Activated T-helper 2 cell treated with anti-CD3 and anti-CD28 coated beads, Interferon-gamma antibody, Interleukin-2, Interleukin-4, amounts not matched to agents 10 μg/mL and 5 μg/mL and 100 μg/mL, durations not matched to agents 14 hours and 24 hours and 36 hours (primary cell): ENCODE measurements around the gene MAN2C1. TPM values are rescaled to one million over a fixed set of nuclear protein-coding genes. Genes with fewer than 3 reads are reported as not detected.
"Not testable (repeated sequence)": the region's sequence is repeated elsewhere in the genome, so short reads cannot be mapped to it uniquely, and the experiment has no call there.

Experiments used
- DNase-seq: peaks from one replicate; pipeline ENCODE4 v3.0.0; 2021; ENCODE audit warnings: low spot score
- H3K27ac Mint-ChIP-seq: one replicate; pipeline ENCODE4 v1.8.0; 2021; ENCODE audit warnings: mixed read lengths
- H3K27me3 Mint-ChIP-seq: one replicate; pipeline ENCODE4 v1.8.0; 2021; ENCODE audit warnings: low read depth, mixed read lengths
- H3K36me3 Mint-ChIP-seq: one replicate; pipeline ENCODE4 v1.8.0; 2021; ENCODE audit warnings: low read depth, mixed read lengths
- H3K4me1 Mint-ChIP-seq: one replicate; pipeline ENCODE4 v1.8.0; 2021; ENCODE audit warnings: low read depth, mixed read lengths
- H3K4me3 Mint-ChIP-seq: one replicate; pipeline ENCODE4 v1.8.0; 2021; ENCODE audit warnings: low read depth, mild to moderate bottlenecking, moderate library complexity, mixed read lengths
- H3K9me3 Mint-ChIP-seq: one replicate; pipeline ENCODE4 v1.8.0; 2021; ENCODE audit warnings: mixed read lengths
- intact Hi-C: fragments of 100-400 bp; cut with micrococcal nuclease; formaldehyde crosslinking; loops from one replicate; pipeline ENCODE4 v1.15.1; 2023
- total RNA-seq: library from RNA; stranded (reverse); gene quantifications from 2 replicates; pipeline ENCODE4 v1.2.3, GENCODE V29; 2022

Gene MAN2C1
- total RNA-seq, 1 donor from 2014 or later, result 240 TPM

DNA sequence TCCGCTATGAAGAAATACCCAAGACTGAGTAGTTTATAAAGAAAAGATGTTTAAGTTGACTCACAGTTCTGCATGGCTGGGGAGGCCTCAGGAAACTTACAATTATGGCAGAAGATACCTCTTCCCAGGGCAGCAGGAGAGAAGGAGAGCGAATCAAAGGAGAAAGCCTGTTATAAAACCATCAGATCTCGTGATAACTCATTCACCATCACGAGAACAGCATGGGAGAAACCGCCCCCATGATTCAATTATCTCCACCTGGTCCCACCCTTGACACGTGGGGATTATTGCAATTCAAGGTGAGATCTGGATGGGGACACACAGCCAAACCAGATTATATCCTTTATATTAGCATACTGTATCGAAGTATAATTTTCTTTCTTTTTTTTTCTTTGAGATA is 36.3 kb downstream of the MAN2C1 start:
- H3K27ac Mint-ChIP-seq, DNase-seq, H3K4me3 Mint-ChIP-seq, H3K9me3 Mint-ChIP-seq, H3K27me3 Mint-ChIP-seq, H3K36me3 Mint-ChIP-seq, intact Hi-C loops, H3K4me1 Mint-ChIP-seq: not testable (repeated sequence)

DNA sequence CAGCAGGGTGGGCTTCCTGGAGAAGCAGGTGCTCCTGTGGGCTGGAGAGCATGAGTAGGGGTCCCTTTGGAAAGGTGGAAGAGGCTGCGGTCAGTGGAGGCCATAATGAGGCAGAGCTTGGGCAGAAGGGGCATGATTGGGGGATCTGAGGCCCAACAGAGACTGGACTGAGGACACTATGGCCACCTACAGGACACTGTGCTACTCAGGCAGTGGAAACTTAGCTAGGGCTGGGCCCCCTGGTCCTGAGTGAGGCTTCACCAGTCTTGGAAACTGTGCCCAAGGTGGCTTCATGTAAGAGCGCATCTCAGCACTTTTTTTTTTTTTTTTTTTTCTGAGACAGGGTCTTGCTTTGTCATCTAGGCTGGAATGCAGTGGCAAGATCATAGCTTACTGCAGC is 38.8 kb downstream of the MAN2C1 start:
- intact Hi-C loops, result no loop called here
- Mint-ChIP-seq H3K36me3 (no peaks in the 10 kb centered on the region), H3K4me3 (no peak overlapping the region), H3K9me3 (no peaks in the 10 kb centered on the region), H3K27me3 (peaks cover 4% of the 10 kb centered on the region), H3K27ac (no peak overlapping the region), H3K4me1 (no peaks in the 10 kb centered on the region)
- no peak for DNase-seq

DNA sequence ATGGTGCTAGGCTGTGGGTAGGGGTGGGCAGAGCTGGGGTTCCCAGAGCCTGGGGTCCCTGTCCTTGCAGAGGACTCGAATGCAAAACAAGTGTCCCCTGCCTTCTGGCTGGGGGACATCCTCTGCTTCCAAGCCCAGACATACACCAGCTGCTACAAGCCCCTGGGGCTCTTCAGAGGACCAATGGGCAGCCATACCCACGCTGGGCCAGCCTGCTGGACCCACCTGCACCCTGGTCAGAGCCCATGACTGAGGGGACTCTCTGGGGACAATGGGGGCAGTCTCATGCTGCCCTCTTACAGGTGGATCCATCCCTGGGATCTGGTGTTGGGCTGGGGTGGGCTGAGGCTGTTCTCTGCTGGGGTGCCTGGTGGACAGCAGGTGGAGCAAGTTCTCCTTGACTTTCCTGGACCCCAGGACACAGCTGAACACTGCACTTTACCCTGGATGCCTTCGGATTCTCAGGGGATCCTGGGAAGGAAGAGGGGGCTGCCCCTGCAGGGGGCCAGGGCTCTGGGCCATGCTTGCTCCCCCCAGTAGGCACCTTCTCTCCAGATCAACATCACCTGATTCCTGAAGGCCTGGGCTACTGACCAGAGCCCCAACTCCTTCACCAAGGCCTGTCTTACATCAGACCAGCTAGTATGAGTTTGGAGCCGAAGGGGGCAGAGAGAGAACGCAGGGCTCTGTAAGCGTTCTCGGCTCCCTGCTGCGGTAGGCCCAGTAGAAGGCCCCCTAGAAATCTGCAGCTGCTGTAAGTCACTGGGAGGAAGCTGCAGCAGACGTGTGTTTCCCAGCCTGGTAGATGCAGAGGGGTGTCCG is 39.7 kb downstream of the MAN2C1 start:
- no peaks in the 10 kb centered on the region for H3K9me3 Mint-ChIP-seq
- H3K4me1 Mint-ChIP-seq, result no peaks in the 10 kb centered on the region
- no peak overlapping the region for H3K4me3 Mint-ChIP-seq
- DNase-seq, result no peak
- peaks cover 4% of the 10 kb centered on the region for H3K27me3 Mint-ChIP-seq
- no peaks in the 10 kb centered on the region for H3K36me3 Mint-ChIP-seq
- intact Hi-C loops, result no loop called here
- no peak overlapping the region for H3K27ac Mint-ChIP-seq

DNA sequence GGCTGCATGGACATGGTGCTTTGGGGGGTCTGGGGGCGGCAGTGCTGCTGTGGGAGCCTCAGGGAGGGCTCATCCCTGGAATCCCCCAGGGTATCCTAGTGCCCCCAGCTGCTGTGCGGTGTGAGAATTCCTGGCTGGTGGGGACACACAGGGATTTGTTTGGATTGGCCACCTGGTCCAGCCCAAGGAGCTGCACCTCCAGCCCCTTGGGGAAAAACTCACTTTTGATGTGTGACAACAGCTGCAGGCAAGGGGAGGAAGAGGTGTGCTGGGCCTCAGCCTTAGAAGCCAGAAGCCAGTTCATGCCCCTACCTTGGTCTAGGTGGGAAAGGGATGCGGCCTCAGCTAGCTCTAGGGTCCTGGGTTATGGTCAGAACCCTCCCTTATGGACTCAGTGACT is 40.9 kb downstream of the MAN2C1 start:
- Mint-ChIP-seq H3K36me3 (no peaks in the 10 kb centered on the region), H3K9me3 (no peaks in the 10 kb centered on the region), H3K4me1 (no peaks in the 10 kb centered on the region), H3K27ac (no peak overlapping the region), H3K4me3 (no peak overlapping the region), H3K27me3 (peaks cover 4% of the 10 kb centered on the region)
- no peak for DNase-seq
- intact Hi-C loops, result no loop called here

DNA sequence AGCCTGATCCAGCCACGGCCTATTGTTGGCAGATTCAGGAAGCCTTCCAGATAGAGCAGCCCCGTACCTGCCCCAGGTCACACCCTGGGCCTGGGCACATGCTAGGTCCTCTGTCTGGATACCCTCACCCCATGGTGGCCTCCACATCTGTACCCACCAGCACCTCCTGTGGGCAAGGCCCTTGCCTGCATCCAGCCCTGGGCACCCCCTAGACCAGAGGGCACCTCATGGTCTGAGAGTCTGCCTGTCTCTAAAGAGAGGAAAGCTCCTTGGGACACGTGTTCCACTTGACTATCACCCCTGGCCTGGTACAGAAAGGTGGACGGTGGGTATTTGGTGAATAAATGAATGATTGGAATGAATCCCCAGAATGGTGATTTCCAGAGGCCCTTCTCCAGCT is 41.4 kb downstream of the MAN2C1 start:
- Mint-ChIP-seq H3K27ac (no peak overlapping the region), H3K36me3 (no peaks in the 10 kb centered on the region), H3K4me1 (no peaks in the 10 kb centered on the region), H3K9me3 (no peaks in the 10 kb centered on the region), H3K27me3 (peaks cover 4% of the 10 kb centered on the region), H3K4me3 (no peak overlapping the region)
- intact Hi-C loops, result no loop called here
- no peak for DNase-seq

DNA sequence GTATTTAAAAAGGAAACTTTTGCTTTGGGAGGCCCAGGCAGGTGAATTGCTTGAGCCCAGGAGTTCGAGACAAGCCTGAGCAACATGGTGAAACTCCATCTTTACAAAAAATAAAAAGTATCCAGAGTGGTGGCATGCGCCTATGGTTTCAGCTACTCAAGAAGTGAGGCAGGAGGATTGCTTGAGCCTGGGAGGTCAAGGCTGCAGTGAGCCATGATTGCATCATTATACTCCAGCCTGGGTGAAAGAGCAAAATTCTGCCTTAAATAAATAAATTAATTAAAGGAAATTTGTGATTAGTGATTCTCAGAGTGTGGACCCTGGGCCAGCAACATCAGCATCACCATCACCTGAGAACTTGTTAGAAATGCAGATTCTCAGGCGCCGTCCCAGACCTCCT is 42.5 kb downstream of the MAN2C1 start:
- no peaks in the 10 kb centered on the region for H3K9me3 Mint-ChIP-seq
- H3K27ac Mint-ChIP-seq, result no peak overlapping the region
- no peak for DNase-seq
- H3K4me1 Mint-ChIP-seq, result no peaks in the 10 kb centered on the region
- intact Hi-C loops, result no loop called here
- H3K36me3 Mint-ChIP-seq, result no peaks in the 10 kb centered on the region
- peaks cover 7% of the 10 kb centered on the region for H3K27me3 Mint-ChIP-seq
- H3K4me3 Mint-ChIP-seq, result no peak overlapping the region

DNA sequence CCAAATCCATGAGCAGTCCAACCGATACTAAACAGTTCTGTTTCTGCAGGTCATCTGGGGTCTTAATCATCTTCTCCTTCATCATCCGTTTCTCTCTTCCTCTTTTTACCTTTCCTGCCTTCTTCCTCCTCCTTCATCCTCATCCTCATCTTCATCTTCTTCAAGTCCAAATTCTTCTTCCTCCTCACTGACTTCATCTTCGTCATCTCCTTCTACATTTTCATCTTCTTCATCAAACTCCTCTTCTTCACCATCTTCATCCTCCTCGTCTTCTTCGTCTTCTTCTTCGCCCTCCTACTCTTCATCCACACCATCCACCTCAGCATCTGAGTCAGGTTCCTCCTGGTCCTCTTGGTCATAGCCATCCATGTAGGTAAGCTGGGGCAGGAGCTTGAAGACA is 46.7 kb downstream of the MAN2C1 start:
- no peak for DNase-seq
- intact Hi-C loops, result no loop called here
- no peaks in the 10 kb centered on the region for H3K36me3 Mint-ChIP-seq
- no peaks in the 10 kb centered on the region for H3K9me3 Mint-ChIP-seq
- no peak overlapping the region for H3K27ac Mint-ChIP-seq
- H3K4me1 Mint-ChIP-seq, result no peaks in the 10 kb centered on the region
- H3K27me3 Mint-ChIP-seq, result peaks cover 9% of the 10 kb centered on the region
- no peak overlapping the region for H3K4me3 Mint-ChIP-seq

DNA sequence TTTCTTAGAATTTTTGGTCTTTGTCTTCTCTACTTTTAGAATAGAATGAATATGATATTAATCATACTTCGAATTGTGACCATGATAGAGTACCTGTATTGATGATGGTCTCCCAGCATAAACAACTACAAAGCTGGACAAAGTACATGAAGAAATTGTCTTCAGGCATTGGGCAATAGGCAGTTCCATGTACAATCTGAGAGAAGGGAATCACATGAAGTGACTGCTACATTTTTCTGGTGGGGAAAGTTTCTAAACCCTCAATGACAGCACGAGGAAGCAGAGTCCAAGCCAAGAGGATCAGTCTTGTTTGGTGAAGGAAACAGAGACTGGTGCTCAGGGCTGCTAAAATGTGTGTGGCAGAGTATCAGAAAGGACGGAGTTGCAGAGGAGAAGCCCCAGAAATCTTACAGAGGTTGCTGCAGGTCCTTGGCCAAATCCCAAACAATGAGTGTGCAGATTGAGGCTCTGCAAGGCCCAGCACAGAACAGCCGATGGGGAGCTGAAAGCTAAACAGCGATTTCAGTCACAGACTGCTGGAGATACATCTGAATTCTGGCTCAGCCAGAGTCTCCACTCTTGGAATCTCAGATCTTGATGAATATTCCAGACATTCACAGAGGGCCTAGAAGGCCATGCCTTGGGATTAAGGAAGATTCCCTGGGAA is 49.0 kb downstream of the MAN2C1 start:
- H3K9me3 Mint-ChIP-seq, intact Hi-C loops, H3K4me1 Mint-ChIP-seq, DNase-seq, H3K36me3 Mint-ChIP-seq, H3K27ac Mint-ChIP-seq, H3K4me3 Mint-ChIP-seq: not testable (repeated sequence)
- H3K27me3 Mint-ChIP-seq, result peaks cover 13% of the 10 kb centered on the region

DNA sequence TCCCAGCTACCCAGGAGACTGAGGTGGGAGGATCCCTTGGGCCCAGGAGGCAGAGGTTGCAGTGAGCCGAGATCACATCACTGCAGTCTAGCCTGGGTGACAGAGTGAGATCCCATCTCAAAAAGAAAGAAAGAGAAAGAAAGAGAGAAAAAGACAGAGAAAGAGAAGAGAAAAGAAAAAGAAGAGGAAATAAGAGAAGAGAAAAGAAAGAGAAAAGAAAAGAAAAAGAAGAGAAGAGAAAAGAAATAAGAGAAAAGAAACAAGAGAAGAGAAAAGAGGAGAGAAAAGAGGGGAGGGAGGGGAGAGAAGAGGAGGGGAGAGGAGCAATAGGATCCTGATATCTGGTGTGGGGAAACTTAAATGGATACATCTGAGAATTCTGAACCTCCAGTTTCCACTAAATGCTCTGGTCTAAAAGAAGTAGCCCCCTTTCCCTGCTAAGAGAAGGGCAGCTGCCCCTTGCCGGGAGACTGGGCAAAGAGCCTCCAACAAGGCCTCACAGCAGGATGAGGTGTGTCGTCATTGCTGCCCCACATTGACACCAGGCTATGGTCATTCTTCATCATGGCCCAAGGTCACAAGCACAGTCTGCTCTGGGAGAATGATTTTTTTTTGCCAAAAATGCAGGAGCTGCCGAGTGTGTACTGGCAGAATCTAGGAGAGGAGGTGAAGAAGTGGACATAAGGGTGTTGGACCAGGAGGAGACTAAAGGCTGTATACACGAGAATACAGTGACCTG is 53.7 kb downstream of the MAN2C1 start:
- Mint-ChIP-seq H3K4me3 (no peak overlapping the region), H3K36me3 (no peaks in the 10 kb centered on the region), H3K27me3 (peaks cover 17% of the 10 kb centered on the region), H3K27ac (no peak overlapping the region), H3K4me1 (peaks cover 3% of the 10 kb centered on the region), H3K9me3 (no peaks in the 10 kb centered on the region)
- intact Hi-C loops, result no loop called here
- DNase-seq, result no peak

DNA sequence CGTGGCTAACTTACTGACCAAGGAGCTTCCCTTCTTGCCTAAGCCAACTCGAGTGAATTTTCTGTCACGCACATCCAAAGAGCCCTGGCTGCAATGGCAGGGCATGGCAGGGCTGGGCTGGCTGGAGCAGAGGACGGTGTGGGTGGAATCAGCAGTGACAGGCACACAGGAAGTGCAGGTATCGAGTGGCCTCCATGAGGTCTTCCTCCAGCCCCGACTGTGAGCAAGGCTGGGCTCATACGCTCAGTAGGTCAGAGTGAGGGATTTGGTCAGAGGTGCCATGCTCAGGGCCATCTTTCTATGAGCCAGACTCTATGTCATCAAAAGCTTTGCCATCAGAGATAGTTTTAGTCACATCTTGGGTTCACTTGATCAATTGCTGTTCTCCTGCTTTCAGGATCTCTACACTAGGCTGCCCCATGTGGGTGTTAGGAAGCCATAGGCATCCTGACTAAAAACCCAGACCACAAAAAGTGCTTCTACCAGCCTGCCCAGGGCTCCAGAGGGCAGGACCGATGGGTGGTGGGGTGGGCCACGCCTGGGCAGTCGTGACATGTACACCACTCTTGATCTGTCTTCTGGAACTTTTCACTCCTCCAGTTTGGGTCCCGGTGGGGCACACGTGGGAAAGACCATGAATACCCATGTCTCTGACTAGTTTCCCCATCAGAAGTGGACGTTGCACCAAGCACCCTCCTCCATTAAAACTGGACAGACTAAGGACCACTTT is 55.1 kb downstream of the MAN2C1 start:
- DNase-seq, result no peak
- no peak overlapping the region for H3K4me3 Mint-ChIP-seq
- H3K27ac Mint-ChIP-seq, result no peak overlapping the region
- H3K36me3 Mint-ChIP-seq, result no peaks in the 10 kb centered on the region
- intact Hi-C loops, result no loop called here
- H3K4me1 Mint-ChIP-seq, result peaks cover 3% of the 10 kb centered on the region
- peaks cover 23% of the 10 kb centered on the region for H3K27me3 Mint-ChIP-seq
- no peaks in the 10 kb centered on the region for H3K9me3 Mint-ChIP-seq

DNA sequence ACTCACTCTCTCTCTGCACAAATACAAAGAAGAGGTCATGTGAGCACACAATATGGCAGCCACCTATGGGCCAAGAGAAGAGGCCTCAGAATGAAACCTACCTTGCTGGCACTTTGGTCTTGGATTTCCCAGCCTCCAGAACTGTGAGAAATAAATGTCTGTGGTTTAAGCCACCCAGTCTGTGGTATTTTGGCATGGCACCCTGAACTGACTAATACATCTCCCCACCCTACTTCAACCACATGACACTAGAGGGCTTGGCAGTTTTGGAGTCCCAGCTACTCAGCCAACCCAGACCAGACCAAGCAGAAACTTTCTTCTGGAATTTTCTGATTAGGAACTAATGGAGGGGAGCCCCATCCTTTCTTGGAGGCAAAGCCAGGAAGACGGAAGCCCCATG is 55.9 kb downstream of the MAN2C1 start:
- intact Hi-C loops, H3K9me3 Mint-ChIP-seq, H3K36me3 Mint-ChIP-seq, H3K4me1 Mint-ChIP-seq, H3K4me3 Mint-ChIP-seq, DNase-seq, H3K27ac Mint-ChIP-seq: not testable (repeated sequence)
- H3K27me3 Mint-ChIP-seq, result peaks cover 25% of the 10 kb centered on the region

DNA sequence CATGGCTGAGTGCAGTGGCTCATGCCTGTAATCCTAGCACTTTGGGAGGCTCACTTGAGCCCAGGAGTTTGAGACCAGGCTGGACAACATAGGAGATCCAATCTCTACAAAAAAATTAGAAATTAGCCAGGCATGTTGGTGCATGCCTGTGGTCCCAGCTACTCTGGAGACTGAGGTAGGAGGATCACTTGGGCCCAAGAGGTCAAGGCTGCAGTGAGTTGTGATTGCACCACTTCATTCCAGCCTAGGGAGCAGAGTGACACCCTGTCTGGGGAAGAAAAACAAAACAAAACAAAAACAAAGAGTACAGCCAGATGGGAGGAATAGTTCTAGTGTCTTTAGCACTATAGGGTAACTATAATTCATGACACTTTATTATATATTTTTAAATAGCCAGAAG is 58.7 kb downstream of the MAN2C1 start:
- DNase-seq, result no peak
- Mint-ChIP-seq H3K4me3 (no peak overlapping the region), H3K9me3 (no peaks in the 10 kb centered on the region), H3K36me3 (no peaks in the 10 kb centered on the region), H3K4me1 (peaks cover 3% of the 10 kb centered on the region), H3K27me3 (peaks cover 39% of the 10 kb centered on the region), H3K27ac (no peak overlapping the region)
- intact Hi-C loops, result no loop called here
